Activated T-cell treated with anti-CD3 and anti-CD28 coated beads, Interleukin-2, amount 50 U/mL, for 4 hours (primary cell): ENCODE results near the gene FBXL16. TPM values are rescaled to one million over a fixed set of nuclear protein-coding genes. Genes with fewer than 3 reads are reported as not detected.

Experiments used
- total RNA-seq, 3 donors: library from RNA; stranded (reverse); gene quantifications; one replicate each; pipeline ENCODE4 v1.2.1, GENCODE V29; 2021

Gene FBXL16
- total RNA-seq, 3 donors from 2014 or later: 2.0 to 6.0 (median 4.8) TPM

Other genes with a start within 250 kb of the FBXL16 start
- gene CAPN15, start 178.1 kb downstream of the FBXL16 start, total RNA-seq: 100 to 1,000 TPM; 134 to 164 (median 153) TPM
- gene PRR35, start 145.4 kb downstream of the FBXL16 start, total RNA-seq: under 1 TPM; 0.08 to 0.11 (median 0.10) TPM
- gene NHLRC4, start 138.8 kb downstream of the FBXL16 start, total RNA-seq: under 1 TPM; 0.13 to 0.18 (median 0.16) TPM
- gene PIGQ, start 135.8 kb downstream of the FBXL16 start, total RNA-seq: 10 to 100 TPM; 45.0 to 47.8 (median 46.1) TPM
- gene RAB40C, start 115.7 kb downstream of the FBXL16 start, total RNA-seq: 10 to 100 TPM; 13.4 to 15.7 (median 14.6) TPM
- gene WFIKKN1, start 74.8 kb downstream of the FBXL16 start, total RNA-seq: under 1 TPM; 0.40 to 0.71 (median 0.49) TPM
- gene METTL26, start 69.5 kb downstream of the FBXL16 start, total RNA-seq: 100 to 1,000 TPM; 132 to 174 (median 159) TPM
- 100 to 1,000 TPM in 1 of 3 donors, 10 to 100 TPM in 2; 83.1 to 104 (median 88.2) TPM for gene MCRIP2, start 64.0 kb downstream of the FBXL16 start, total RNA-seq
- 100 to 1,000 TPM in 1 of 3 donors, 10 to 100 TPM in 2; 81.0 to 104 (median 87.8) TPM for gene WDR90, start 56.4 kb downstream of the FBXL16 start, total RNA-seq
- gene RHOT2, start 37.7 kb downstream of the FBXL16 start, total RNA-seq: 100 to 1,000 TPM; 212 to 215 (median 212) TPM
- under 1 TPM; 0.52 to 0.71 (median 0.53) TPM for gene RHBDL1, start 30.1 kb downstream of the FBXL16 start, total RNA-seq
- 100 to 1,000 TPM; 117 to 136 (median 127) TPM for gene STUB1, start 25.4 kb downstream of the FBXL16 start, total RNA-seq
- 10 to 100 TPM; 77.0 to 90.4 (median 88.7) TPM for gene JMJD8, start 21.5 kb downstream of the FBXL16 start, total RNA-seq
- gene WDR24, start 15.4 kb downstream of the FBXL16 start, total RNA-seq: 10 to 100 TPM; 28.2 to 32.4 (median 29.1) TPM
- gene METRN, start 9.3 kb upstream of the FBXL16 start, total RNA-seq: 10 to 100 TPM; 23.8 to 34.7 (median 28.2) TPM
- gene ANTKMT, start 15.3 kb upstream of the FBXL16 start, total RNA-seq: 10 to 100 TPM; 66.0 to 75.0 (median 67.8) TPM
- 1 to 10 TPM; 5.4 to 9.1 (median 7.0) TPM for gene CCDC78, start 20.6 kb upstream of the FBXL16 start, total RNA-seq
- gene HAGHL, start 21.3 kb upstream of the FBXL16 start, total RNA-seq: 10 to 100 TPM in 2 of 3 donors, 1 to 10 TPM in 1; 8.8 to 13.0 (median 12.4) TPM
- gene CIAO3, start 35.2 kb upstream of the FBXL16 start, total RNA-seq: 10 to 100 TPM; 30.1 to 39.5 (median 34.8) TPM
- gene MSLN, start 54.9 kb upstream of the FBXL16 start, total RNA-seq: under 1 TPM in 1 of 3 donors, not detected in 2; 0.08 TPM
- 10 to 100 TPM; 72.3 to 99.0 (median 75.1) TPM for gene RPUSD1, start 82.6 kb upstream of the FBXL16 start, total RNA-seq
- 100 to 1,000 TPM; 138 to 171 (median 161) TPM for gene CHTF18, start 82.8 kb upstream of the FBXL16 start, total RNA-seq
- not detected for gene GNG13, start 94.9 kb upstream of the FBXL16 start, total RNA-seq